Left lobe of liver (tissue), 2 donors: Measurements from ENCODE around the gene RLIM. TPM values are rescaled to one million over a fixed set of nuclear protein-coding genes. Genes with fewer than 3 reads are reported as not detected.
"Not testable (repeated sequence)": the region's sequence is repeated elsewhere in the genome, so short reads cannot be mapped to it uniquely, and the experiment has no call there.

ENCODE experiments used
- ATAC-seq: fragments of 200-7000 bp; cut with Tn5 transposase; one replicate; pipeline ENCODE4 v1.9.1; 2020; ENCODE audit warnings: mild to moderate bottlenecking, moderate library complexity
- DNase-seq: peaks from one replicate; pipeline ENCODE4 v3.0.0-alpha.2; 2020; ENCODE audit warnings: low spot score
- total RNA-seq: library from RNA; stranded (reverse); gene quantifications from one replicate; pipeline ENCODE4 v1.2.1, GENCODE V29; 2021
- donor health status: DM: no; HTN: no; CAD: no; lungs with moderate emphysema.
- donor health status: DM: no; HTN: yes; CAD: no.

Gene RLIM
- 8.6 TPM for total RNA-seq

DNA sequence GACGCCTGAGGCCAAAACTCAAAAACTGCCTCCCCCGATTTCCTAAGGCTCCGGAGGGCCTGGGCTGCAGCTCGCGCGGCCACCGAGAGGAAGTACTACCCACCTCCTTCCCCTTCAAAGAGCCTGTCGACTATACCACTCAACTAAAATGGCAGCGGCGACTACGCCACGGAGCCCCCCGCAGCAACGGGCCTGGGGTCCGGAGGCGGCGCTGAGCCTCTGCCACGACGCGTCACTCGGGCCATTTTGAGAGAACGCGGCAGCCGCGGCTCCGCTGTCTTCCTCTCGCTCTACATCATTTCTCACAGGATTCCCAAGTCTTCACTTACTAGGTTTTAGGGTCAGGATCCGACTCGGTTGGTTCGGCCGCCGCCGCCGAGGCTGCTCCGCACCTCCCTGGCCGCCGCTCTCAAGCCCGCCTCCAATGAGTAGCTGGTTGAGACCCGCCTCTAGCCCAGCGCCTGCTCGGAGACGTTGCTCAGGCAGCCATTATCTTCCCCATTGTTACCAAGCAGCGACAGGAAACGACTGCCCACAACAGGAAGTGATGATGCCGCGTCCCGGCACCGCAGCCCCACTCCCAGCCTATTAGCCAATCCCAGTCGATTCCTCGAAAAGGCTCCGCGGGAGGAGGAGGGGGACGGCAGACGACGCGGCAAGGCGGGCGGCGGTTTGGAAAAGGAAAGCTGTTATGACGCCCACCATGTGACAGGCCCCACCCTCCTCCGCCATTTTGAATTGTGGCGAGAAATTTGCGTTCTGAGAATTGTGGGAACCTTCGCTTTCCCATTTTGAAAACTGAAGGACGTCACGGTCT lies at the start of gene RLIM:
RLIM (minus strand) TSS at position 532 of the 817 bp plus-strand sequence. CDS start 18,647 bp downstream, outside the sequence.
- peak; percentile 99 for ATAC-seq
- peak; percentile 91 for DNase-seq

DNA sequence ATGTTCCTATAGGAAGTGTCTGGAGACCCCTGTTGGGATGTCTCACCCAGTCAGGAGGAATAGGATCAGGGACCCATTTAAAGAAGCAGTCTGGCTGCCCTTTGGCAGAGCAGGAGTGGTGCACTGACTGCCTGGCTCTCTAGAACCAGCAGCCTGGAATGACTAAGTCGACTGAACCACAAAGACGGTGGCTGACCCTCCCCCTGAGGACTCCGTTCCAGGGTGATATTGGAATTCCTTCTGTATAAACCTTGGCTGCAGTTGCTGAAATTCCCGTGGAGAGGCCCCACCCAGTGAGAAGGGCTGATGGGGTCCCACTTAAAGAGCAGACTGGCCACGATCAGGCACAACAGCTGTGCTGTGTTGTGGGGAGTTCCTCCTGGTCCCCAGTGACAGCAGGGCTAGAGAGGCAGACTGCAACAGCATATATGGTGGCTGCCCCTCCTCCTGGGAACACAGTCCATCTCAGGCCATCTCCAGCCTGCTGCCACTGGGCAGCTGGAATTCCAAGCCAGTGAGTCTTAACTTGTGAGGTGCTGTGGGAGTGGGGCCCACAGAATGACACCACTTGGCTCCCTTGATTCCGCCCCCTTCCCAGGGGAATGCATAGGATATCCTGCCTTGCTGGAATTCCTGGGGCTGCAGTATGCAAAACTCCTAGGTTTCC lies 41.8 kb upstream of the RLIM start:
- ATAC-seq (no peak), DNase-seq (no peak)

GRCh38 chrX:74654953-74655352 lies 40.5 kb upstream of the RLIM start:
- DNase-seq, ATAC-seq: not testable (repeated sequence)

DNA sequence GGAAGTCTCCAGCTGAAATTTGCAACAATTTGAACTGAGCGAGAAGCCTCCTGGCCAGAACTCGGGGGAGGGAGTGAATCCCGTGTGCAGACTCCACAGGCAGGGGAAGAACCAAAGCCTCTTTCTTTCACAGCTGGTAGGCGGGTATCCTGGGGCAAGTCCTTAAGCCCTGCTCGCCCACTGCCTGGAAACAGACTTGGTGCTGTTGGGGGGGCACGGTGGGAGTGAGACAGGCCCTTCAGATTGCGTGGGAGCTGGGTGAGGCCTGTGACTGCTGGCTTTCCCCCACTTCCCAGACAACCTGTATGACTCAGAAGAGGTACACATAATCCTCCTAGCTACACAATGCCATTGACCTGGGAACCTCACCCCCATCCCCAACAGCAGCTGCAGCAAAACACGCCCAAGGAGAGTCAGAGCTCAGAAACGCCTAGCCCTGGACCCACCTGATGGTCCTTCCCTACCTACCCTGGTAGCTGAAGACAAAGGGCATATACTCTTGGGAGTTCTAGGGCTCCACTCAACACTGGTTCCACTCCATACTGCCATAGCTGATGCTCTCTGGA lies 22.4 kb upstream of the RLIM start:
- ATAC-seq (no peak), DNase-seq (no peak)

GRCh38 chrX:74613370-74614092 lies 893 bp downstream of the RLIM start:
- no peak for DNase-seq
- ATAC-seq, result no peak

DNA sequence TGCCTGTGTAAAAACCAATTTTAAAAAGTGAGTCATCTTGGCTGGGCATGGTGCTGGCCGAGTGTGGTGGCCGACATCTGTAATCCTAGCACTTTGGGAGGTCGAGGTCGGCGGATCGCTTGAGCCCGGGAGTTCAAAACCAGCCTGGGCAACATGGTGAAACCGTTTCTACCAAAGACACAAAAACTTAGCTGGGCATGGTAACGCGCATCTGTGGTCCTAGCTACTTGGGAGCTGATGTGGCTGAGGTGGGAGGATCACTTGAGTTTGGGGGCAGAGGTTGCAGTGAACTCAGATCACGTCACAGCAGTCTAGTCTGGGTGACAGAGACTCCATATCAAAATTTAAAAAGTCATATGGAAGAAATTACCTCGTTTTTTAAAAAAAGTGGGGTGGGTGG lies 7.6 kb downstream of the RLIM start:
- no peak for DNase-seq
- no peak for ATAC-seq

GRCh38 chrX:74606342-74606741 lies 8.1 kb downstream of the RLIM start:
- no peak for DNase-seq
- no peak for ATAC-seq

DNA sequence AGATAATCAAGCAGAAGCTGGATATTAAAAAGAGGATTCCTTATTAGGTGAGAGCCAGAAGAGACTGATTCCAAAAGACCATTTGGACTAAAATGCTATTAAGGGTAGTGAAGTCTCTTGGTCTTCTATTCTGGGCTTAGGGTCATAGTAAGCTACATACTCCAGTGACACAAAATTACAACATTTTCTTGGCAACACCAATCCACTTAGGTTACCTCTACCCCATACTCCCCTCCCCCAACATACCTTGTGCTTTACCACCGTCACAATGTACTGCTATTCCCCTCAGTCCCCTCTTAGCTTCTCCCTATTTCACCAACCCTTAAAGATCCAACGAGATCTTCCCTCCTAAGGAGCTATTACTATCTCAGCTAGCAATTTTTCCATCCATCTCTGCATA lies 11.4 kb downstream of the RLIM start:
- ATAC-seq, result no peak
- DNase-seq, result no peak

DNA sequence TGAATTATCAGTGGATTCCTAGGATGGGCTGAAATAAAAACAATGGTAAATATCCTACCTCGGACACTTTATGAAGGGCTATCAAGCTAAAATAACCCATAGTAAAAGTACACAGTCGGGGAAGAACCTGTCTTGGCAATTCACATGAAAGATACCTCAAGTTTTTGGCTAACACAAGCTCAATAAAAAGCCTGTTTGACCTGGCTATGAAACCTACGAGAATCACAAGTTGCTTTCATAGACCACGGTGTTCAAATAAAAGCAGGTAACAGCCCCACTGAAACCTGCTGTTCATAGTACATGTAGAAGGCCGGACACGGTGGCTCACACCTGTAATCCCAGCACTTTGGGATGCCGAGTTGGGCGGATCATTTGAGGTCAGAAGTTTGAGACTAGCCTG lies 12.3 kb downstream of the RLIM start:
- DNase-seq, result no peak
- ATAC-seq, result no peak

DNA sequence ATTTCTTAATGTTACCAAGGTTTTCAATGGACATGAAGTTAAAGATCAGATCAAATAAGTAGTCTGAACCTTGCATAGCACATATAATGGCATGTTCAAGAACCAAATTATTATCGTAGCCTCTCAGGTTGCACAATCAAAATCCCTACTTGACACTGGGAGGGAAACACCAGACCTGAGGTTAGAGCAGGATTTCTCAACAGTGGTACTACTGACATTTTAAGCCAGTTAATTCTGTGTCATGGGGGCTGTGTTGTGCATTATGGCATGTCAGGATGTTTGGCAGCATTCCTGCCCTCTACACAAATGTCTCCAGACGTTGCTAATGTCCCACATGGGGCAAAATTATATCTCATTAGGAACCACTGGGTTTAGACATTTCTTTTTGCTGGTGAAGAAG lies 20.8 kb downstream of the RLIM start:
- ATAC-seq (no peak), DNase-seq (no peak)

DNA sequence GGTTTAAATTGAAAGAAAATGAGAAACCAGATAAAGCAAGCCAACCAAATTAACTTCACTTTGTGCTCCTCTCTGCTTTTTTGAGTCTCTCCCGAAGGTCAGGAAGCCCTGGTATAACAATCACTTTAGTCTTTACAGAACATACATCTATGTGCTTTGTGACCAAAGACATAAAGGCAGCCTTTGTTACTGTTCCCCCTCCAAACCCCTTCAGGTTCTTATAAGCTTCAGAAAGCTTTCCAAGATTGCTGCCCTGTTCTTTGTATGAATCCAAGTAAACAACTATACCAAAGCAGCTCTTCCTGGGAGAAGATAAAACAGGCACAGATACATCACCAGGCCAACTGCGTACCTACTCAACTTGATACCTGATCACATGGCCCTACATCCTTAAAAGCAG lies 28.7 kb downstream of the RLIM start:
- DNase-seq (no peak), ATAC-seq (no peak)

- ATAC-seq (no peak), DNase-seq (no peak)
These were observed 34.7 kb downstream of the RLIM start for GRCh38 chrX:74579597-74580198.

DNA sequence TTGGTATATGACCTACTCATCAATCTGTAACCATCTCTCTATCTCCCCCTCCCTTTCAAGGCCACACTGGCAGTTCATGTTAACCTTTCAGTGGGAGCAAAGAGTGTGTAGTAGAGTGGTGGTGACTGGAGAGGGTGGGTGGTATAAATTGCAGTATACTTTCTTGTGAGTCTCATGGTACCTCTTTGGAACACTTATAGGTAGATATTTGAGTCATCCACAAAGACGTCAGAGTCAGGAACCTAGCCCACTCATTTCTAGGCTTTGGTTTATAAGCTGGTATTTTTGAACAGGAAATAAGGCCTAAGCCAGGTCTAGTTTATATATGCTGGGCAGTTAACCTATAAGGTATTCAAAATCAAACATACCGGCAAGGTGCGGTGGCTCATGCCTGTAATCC lies 36.3 kb downstream of the RLIM start:
- ATAC-seq (no peak), DNase-seq (no peak)

- DNase-seq (no peak), ATAC-seq (no peak)
These were observed 57.0 kb downstream of the RLIM start for GRCh38 chrX:74557378-74557777.

DNA sequence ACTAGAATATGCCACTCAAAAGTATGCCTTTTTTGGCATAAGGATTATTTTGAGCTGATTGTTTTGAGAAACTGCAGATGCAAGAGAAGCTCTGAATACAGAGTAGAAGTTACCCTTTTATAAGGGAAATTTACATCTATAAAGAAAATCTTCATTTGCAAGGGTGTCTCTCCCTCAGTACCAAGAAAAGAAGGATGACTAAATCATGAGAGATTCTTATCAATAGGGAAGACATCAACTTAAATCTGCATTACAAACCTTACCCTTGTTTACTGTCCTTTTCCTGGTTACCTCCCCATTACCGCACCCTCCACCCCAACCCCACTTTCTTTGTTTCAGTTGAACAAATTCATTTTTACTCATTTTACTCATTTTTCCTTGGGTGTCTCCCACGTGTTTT lies 62.5 kb downstream of the RLIM start:
- no peak for ATAC-seq
- no peak for DNase-seq

DNA sequence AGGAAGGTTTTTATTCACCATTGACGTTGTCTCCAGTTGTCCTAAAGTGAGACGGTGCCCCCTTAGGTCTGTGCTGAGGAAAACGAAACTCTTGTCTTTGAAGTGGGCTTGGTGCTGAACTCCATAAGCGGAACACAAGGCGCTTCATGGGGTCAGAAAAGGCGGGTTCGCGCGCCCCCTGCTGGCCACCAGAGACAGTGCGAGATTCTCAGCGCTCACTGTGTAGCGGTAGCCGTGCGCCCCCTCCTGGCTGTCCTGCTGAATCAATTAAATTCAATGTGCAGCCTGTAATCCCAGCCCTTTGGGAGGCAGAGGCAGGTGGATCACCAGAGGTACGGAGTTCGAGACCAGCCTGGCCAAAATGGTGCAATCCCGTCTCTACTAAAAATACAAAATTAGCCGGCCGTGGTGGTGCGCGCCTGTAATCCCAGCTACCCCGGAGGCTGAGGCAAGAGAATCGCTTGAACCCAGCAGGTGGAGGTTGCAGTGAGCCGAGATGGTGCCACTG lies 64.1 kb downstream of the RLIM start:
- ATAC-seq (peak; percentile 100), DNase-seq (peak; percentile 82)

GRCh38 chrX:74546984-74547383 lies 67.4 kb downstream of the RLIM start:
- no peak for DNase-seq
- ATAC-seq, result no peak

GRCh38 chrX:74545880-74546523 lies 68.4 kb downstream of the RLIM start:
- DNase-seq (no peak), ATAC-seq (no peak)

DNA sequence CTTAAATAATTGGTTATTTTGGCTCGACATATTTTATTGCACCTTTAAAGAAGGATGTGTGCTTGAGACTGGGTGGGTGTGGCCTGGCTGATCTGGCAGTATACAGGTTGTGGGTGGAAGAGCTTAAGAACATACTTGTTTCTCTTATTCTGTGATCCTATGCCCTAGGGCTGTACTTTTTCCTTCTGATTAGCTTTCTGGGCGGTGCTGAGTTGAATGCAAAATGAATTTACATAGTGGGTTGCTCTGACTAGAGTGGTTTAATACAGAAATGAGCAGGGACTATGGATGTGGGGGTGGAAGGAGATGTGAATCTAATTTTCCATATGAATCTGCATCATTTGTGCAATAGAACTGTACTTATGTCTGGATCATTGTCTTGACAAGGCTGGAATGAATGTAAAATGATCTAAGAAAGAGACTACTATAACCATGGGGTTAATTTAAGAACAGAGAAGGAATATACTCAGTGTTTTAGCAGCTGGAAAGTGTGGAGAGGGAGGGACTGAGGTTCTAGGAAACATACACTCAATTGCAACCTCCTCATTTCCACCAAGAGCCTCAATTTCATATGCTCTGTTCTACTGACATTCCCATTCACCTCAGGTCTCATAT lies 73.7 kb downstream of the RLIM start:
- DNase-seq (no peak), ATAC-seq (no peak)

DNA sequence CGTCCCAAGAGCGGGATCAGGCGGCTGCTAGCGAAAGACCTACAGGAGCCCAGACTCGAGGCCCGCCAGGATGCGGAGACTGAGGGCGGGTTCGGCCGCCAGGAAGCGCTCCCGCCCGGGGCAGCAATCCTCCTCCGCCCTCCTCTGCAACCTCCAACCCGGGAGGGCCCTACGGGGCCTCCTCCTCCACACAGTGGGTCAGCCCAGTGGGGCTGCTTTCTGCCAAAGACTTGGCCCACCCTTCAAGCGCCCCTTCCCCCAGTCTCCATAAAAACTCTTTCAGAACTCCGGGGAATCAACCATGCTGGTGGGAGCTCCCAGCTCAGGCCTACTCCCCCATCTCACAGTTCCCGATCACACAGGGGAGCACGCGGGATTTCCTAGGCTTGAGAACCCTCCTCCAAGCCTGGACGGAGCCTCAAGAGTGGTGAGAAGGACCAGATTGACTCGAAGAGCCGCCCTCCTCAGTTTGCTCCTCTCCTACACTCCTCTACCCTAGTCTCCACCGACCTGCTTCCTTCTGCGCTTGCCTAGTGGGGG lies 77.5 kb downstream of the RLIM start:
- DNase-seq (no peak), ATAC-seq (peak; percentile 40)
